K562 (cell line): ENCODE measurements around the gene FAM219B. TPM values are rescaled to one million over a fixed set of nuclear protein-coding genes. Genes with fewer than 3 reads are reported as not detected.

Experiments used
- CBFB ChIP-seq: sonication (generic); formaldehyde crosslinking; IDR thresholded peaks from 2 replicates; pipeline ENCODE4 v1.4.0; 2020; ENCODE audit warnings: mild to moderate bottlenecking, missing genetic modification reagents
- CEBPG ChIP-seq, 3 experiments: fragments of 200-800 bp in 1 of 3; sonication (Bioruptor generic) in 1 of 3; sonication (generic) in 1 of 3; formaldehyde crosslinking in 1 of 3; IDR thresholded peaks in 2 of 3; conservative IDR thresholded peaks in 1 of 3; 2 replicates each; pipeline versions ENCODE4 v1.6.1 to v1.8.0; 2016 to 2022; ENCODE audit warnings: missing compliant biosample characterization in 2 of 3, missing genetic modification characterization in 2 of 3, mild to moderate bottlenecking in 1 of 3, missing genetic modification reagents in 1 of 3
- DIDO1 ChIP-seq: fragments of 450-650 bp; IDR thresholded peaks from 2 replicates; pipeline ENCODE4 v1.6.1; 2016; ENCODE audit warnings: low read depth, missing biosample characterization, missing genetic modification characterization
- E2F8 ChIP-seq: fragments of 450-650 bp; IDR thresholded peaks from 2 replicates; pipeline ENCODE4 v1.7.1; 2018; ENCODE audit warnings: mild to moderate bottlenecking, low read depth; ENCODE audit not compliant: partially characterized antibody
- GTF2E2 ChIP-seq: fragments of 200-800 bp; sonication (Bioruptor generic); IDR thresholded peaks from 2 replicates; pipeline ENCODE4 v1.6.1; 2016; ENCODE audit warnings: missing genetic modification characterization, missing compliant biosample characterization
- LEF1 ChIP-seq: fragments of 450-650 bp; IDR thresholded peaks from 2 replicates; pipeline ENCODE4 v1.6.1; 2016; ENCODE audit warnings: mild to moderate bottlenecking
- NFIX ChIP-seq: fragments of 250-450 bp; sonication (Bioruptor Pico); IDR thresholded peaks from 2 replicates; pipeline ENCODE4 v1.4.0; 2020; ENCODE audit warnings: low read depth, mild to moderate bottlenecking, moderate library complexity
- SMARCA4 ChIP-seq: fragments of 450-650 bp; IDR thresholded peaks from 2 replicates; pipeline ENCODE4 v1.6.1; 2016
- TAF7 ChIP-seq: fragments of 450-650 bp; IDR thresholded peaks from 2 replicates; pipeline ENCODE4 v1.6.1; 2016; ENCODE audit warnings: missing genetic modification characterization, missing compliant biosample characterization
- TCFL5 ChIP-seq: fragments of 250-450 bp; sonication (Bioruptor Pico); conservative IDR thresholded peaks from 2 replicates; pipeline ENCODE4 v1.6.1; 2021; ENCODE audit warnings: mild to moderate bottlenecking, moderate library complexity, matching md5 sums
- YBX1 ChIP-seq: fragments of 450-650 bp; IDR thresholded peaks from 2 replicates; pipeline ENCODE4 v1.7.1; 2016; ENCODE audit warnings: mild to moderate bottlenecking
- ZBTB1 ChIP-seq: sonication (generic); formaldehyde crosslinking; IDR thresholded peaks from 2 replicates; pipeline ENCODE4 v1.8.1; 2023; ENCODE audit warnings: missing genetic modification reagents, low read depth, mild to moderate bottlenecking, borderline replicate concordance
- ZFP1 ChIP-seq: fragments of 450-650 bp; formaldehyde crosslinking; IDR thresholded peaks from 2 replicates; pipeline ENCODE4 v1.4.0; 2020; ENCODE audit warnings: mild to moderate bottlenecking, mixed read lengths
- ZNF165 ChIP-seq: fragments of 250-450 bp; sonication (Bioruptor Pico); IDR thresholded peaks from 2 replicates; pipeline ENCODE4 v1.4.0; 2020; ENCODE audit warnings: borderline replicate concordance
- ZNF589 ChIP-seq: fragments of 200-800 bp; sonication (Bioruptor generic); IDR thresholded peaks from 2 replicates; pipeline ENCODE4 v1.6.1; 2016; ENCODE audit warnings: low read depth, missing genetic modification characterization, missing compliant biosample characterization
- polyA plus RNA-seq, 8 experiments: library from polyadenylated mRNA; depleted of rRNA in 4 of 8; stranded (reverse) in 5 of 8; unstranded in 3 of 8; fragments of >200 nt; fragmentation: Nextera tagmentation in 2 of 8; fragmentation: Illumina TruSeq in 1 of 8; extraction: Ambion mirVana in 2 of 8; extraction: Trizol in 1 of 8; gene quantifications; 2 replicates each; pipeline versions ENCODE4 v1.2.1 to v1.2.3, GENCODE V29; 2011 to 2014; ENCODE audit warnings: inconsistent platforms in 1 of 8, missing spikeins in 1 of 8
- total RNA-seq, 7 experiments: library from RNA; depleted of rRNA in 6 of 7; stranded (reverse); fragments of >200 nt in 6 of 7; fragmentation: Illumina TruSeq in 2 of 7; extraction: Trizol in 2 of 7; gene quantifications; 2 replicates each; pipeline versions ENCODE4 v1.2.1 to v1.2.3, GENCODE V29; 2011 to 2021; ENCODE audit warnings: low replicate concordance in 1 of 7
- TF ChIP-seq, protein P1 (sequence below): fragments of 250-450 bp; sonication (Bioruptor Pico); IDR thresholded peaks from 2 replicates; pipeline ENCODE4 v1.4.0; 2020; ENCODE audit warnings: mild to moderate bottlenecking, moderate library complexity
- TF ChIP-seq, protein P2 (sequence below): fragments of 250-450 bp; sonication (Bioruptor Pico); IDR thresholded peaks from 2 replicates; pipeline ENCODE4 v1.8.0; 2022; ENCODE audit warnings: inconsistent platforms, mild to moderate bottlenecking, moderate library complexity, borderline replicate concordance
- TF ChIP-seq, protein P3 (sequence below): sonication (generic); formaldehyde crosslinking; IDR thresholded peaks from 2 replicates; pipeline ENCODE4 v1.8.1; 2023; ENCODE audit warnings: mild to moderate bottlenecking, missing genetic modification reagents

FAM219B gene
- total and polyA plus RNA-seq, 9 of the 15 experiments (the other 6 are each of a cell fraction or from before 2014, with no cell fraction given): 6.8 to 50.4 (median 29.4) TPM

- TF ChIP-seq ZNF589 (CRISPR knock-in tag) (no peak; the same call in 1 of the 2 replicates), LEF1 (peak; percentile 46; the same call in 1 of the 2 replicates), YBX1 (no peak), ZFP1 (CRISPR knock-in tag) (no peak), E2F8 (no peak), NFIX (no peak), SMARCA4 (no peak), ZBTB1 (peak; percentile 87; the same call in 1 of the 2 replicates), CBFB (CRISPR knock-in tag) (peak; percentile 63; the same call in 1 of the 2 replicates), CEBPG (CRISPR knock-in tag; IDR thresholded peaks at IDR 0.05) (0 out of 2 replicates have a peak, but pooled peaks have one; percentile 18), CEBPG (tag; conservative IDR thresholded peaks at IDR 0.05 in 1 of 2, IDR thresholded peaks at IDR 0.05 in 1 of 2) (no peak), ZNF165 (CRISPR knock-in tag) (no peak), TAF7 (tag) (no peak), DIDO1 (tag) (no peak), TCFL5 (CRISPR knock-in tag) (no peak), GTF2E2 (tag) (peak; percentile 51; the same call in 1 of the 2 replicates)
- TF ChIP-seq, protein P1, sequence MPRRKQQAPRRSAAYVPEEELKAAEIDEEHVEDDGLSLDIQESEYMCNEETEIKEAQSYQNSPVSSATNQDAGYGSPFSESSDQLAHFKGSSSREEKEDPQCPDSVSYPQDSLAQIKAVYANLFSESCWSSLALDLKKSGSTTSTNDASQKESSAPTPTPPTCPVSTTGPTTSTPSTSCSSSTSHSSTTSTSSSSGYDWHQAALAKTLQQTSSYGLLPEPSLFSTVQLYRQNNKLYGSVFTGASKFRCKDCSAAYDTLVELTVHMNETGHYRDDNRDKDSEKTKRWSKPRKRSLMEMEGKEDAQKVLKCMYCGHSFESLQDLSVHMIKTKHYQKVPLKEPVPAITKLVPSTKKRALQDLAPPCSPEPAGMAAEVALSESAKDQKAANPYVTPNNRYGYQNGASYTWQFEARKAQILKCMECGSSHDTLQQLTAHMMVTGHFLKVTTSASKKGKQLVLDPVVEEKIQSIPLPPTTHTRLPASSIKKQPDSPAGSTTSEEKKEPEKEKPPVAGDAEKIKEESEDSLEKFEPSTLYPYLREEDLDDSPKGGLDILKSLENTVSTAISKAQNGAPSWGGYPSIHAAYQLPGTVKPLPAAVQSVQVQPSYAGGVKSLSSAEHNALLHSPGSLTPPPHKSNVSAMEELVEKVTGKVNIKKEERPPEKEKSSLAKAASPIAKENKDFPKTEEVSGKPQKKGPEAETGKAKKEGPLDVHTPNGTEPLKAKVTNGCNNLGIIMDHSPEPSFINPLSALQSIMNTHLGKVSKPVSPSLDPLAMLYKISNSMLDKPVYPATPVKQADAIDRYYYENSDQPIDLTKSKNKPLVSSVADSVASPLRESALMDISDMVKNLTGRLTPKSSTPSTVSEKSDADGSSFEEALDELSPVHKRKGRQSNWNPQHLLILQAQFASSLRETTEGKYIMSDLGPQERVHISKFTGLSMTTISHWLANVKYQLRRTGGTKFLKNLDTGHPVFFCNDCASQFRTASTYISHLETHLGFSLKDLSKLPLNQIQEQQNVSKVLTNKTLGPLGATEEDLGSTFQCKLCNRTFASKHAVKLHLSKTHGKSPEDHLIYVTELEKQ (CRISPR knock-in tag): no peak
- TF ChIP-seq, protein P2, sequence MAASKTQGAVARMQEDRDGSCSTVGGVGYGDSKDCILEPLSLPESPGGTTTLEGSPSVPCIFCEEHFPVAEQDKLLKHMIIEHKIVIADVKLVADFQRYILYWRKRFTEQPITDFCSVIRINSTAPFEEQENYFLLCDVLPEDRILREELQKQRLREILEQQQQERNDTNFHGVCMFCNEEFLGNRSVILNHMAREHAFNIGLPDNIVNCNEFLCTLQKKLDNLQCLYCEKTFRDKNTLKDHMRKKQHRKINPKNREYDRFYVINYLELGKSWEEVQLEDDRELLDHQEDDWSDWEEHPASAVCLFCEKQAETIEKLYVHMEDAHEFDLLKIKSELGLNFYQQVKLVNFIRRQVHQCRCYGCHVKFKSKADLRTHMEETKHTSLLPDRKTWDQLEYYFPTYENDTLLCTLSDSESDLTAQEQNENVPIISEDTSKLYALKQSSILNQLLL: no peak
- TF ChIP-seq, protein P3, sequence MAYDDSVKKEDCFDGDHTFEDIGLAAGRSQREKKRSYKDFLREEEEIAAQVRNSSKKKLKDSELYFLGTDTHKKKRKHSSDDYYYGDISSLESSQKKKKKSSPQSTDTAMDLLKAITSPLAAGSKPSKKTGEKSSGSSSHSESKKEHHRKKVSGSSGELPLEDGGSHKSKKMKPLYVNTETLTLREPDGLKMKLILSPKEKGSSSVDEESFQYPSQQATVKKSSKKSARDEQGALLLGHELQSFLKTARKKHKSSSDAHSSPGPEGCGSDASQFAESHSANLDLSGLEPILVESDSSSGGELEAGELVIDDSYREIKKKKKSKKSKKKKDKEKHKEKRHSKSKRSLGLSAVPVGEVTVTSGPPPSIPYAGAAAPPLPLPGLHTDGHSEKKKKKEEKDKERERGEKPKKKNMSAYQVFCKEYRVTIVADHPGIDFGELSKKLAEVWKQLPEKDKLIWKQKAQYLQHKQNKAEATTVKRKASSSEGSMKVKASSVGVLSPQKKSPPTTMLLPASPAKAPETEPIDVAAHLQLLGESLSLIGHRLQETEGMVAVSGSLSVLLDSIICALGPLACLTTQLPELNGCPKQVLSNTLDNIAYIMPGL (CRISPR knock-in tag): peak; percentile 83
These were observed 31.1 kb upstream of the FAM219B start, which contains the start of gene COX5A (continued) for GRCh38 chr15:74937590-74938371.
